NCI-H1092 treated with DMSO at 0.1 percent for 48 hours (cell line): ENCODE data around the gene SIRT5.

ENCODE experiments used
- DNase-seq: peaks from one replicate; lab custom pipeline; 2025; lab: John Stamatoyannopoulos, UW

The SIRT5 gene

DNA sequence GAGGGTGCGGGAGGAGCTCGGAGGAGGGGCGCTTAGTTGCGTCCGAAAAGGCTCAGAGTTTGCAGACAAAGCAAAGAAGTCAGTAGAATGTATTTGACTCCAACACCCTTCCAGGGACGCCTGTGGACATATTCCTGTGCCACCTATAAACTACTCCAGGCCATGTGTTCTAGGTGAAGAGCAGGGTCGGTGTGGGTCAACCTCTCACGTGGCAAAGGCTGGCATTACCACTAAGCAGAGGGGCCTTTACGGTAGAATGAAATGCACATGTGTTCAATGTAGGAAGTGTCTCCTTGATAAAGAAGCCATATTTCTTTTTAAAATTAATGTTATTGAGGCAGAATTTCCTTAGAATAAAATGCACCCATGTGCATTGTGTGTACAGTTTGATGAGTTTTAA is 15.4 kb downstream of the SIRT5 start:
- DNase-seq, result no peak

DNA sequence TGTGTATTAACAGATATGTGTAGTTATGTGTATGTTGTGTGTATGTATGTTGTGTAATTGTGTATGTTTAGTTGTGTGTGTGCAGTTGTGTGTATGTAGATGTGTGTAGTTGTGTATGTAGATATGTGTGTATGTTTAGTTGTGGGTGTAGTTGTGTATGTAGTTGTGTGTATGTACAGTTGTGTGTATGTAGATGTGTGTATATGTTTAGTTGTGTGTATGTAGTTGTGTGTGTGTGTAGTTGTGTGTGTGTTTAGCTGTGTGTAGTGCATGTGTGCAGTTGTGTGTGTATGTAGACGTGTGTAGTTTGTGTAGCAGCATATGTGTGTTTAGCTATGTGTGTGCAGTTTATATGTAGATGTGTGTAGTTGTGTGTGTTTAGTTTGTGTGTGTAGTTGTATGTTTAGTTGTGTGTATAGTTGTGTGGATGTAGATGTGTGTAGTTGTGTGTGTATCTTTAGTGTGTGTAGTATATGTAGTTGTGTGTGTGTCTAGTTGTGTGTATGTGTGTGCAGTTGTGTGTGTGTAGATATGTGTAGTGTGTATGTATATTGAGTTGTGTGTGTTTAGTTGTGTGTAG is 16.3 kb downstream of the SIRT5 start:
- DNase-seq, result no peak

DNA sequence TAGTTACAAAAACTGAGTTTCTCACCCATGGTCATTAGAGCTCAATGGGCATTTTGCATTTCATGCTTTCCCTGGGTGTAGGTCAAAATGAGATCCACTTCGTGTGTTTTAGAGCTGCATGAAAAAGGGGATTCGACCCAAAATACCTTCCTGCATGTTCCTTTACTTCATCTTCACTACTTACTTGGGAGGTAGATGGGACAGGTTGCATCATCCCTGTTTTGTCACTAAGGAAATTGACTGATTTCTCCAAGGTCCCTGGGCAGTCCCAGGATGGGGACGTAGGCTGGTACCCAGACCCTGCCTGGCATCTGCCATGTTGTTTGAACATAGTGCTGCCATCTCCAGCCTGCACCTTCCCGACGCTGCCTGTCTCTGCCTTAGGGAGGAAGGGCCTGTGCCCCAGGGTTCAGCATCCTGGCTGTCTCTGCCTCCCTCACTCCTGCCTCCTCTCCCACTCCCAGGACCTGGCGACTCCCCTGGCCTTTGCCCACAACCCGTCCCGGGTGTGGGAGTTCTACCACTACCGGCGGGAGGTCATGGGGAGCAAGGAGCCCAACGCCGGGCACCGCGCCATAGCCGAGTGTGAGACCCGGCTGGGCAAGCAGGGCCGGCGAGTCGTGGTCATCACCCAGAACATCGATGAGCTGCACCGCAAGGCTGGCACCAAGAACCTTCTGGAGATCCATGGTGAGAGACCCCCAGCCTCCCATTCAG is 17.0 kb downstream of the SIRT5 start:
- no peak for DNase-seq

DNA sequence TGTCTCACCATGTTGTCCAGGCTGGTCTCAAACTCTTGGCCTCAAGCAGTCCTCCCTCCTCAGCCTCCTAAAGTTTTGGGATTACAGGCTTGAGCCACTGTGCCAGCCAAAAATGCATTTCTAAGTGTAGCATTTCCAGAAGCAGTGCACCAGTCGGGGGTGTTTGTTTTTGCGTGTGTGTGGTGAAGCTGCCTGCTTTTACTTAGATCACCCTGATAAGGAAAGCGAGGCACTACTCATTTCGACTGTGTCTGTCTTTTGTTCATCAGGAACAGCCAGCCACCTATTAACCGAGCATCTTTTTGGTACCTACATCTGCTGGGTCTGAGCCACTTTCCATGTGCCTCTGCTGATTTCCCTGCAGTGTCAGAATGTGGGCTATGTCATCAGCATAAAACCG is 18.7 kb downstream of the SIRT5 start:
- DNase-seq, result no peak

DNA sequence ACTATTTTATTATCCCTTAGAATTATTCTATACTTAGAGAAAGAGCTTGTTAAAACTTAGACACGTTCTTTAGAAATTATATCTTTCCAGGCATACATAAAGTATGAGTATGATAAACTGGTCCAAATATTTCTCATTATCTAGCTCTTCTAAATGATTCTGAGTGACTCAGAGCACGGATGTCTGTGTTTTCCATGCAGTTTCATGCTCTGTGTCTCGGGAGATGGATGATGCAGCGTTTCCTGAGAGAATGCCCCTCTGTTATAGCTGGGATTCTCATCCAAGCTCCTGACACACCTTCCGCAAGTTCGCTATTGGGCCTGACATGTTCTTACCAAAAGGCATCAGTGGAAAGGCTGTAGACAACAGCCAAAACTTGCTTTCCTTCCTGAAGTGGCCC is 19.3 kb downstream of the SIRT5 start:
- no peak for DNase-seq

DNA sequence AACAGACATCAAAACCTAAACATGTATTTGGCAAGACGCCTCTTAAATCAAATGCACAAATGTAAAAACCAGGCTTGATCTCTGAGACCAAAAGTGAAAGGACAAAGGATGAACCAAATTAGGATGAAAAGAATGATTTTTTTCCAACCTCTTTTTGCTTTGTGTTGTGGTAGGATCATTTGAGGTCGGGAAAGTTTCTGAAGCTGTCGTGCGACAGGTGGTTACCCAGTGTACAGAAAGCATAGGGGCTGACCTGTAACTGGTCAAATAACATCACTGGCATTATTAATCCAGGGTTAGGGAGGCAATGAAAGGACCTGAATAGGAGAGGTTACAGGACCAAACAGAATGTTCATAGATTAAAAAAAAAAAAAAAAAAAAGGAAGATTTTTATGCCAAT is 22.7 kb downstream of the SIRT5 start:
- DNase-seq, result no peak

DNA sequence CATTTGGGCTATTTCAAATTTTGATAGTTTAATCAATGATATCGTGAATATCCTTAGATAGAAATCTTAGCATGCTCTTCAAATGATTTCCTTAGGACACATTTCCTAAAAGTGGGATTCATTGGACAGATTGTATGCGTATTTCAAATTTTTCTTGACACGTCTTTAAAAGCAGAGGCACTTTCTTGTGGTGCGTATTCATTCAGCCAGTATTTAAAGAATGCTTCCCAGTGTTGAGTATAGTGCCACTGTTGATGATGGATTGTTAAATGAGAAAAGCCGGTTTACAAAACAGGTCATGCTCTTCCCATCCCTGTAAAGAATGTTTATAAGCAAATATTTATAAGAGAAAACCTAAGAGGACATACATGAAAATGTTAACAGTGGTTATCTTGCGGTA is 25.6 kb downstream of the SIRT5 start:
- no peak for DNase-seq

DNA sequence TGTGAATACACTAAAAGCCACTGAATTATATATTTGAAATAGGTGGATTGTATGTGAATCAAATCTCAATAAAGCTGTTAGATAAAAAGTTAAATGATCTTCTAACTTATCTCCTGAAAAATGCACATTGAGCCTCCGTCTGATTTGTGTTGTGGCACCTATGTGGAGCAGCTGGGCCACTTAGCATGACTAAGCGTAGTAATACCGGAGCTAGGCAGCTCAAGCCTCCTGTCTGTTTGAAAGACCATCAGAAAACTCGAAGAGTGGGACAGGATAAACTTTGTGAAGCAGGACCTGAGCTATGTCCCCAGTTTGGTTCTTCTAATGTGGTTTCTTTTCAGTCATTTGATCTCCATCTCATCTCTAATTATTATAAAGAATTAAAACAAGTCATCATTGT is 29.7 kb downstream of the SIRT5 start:
- no peak for DNase-seq

DNA sequence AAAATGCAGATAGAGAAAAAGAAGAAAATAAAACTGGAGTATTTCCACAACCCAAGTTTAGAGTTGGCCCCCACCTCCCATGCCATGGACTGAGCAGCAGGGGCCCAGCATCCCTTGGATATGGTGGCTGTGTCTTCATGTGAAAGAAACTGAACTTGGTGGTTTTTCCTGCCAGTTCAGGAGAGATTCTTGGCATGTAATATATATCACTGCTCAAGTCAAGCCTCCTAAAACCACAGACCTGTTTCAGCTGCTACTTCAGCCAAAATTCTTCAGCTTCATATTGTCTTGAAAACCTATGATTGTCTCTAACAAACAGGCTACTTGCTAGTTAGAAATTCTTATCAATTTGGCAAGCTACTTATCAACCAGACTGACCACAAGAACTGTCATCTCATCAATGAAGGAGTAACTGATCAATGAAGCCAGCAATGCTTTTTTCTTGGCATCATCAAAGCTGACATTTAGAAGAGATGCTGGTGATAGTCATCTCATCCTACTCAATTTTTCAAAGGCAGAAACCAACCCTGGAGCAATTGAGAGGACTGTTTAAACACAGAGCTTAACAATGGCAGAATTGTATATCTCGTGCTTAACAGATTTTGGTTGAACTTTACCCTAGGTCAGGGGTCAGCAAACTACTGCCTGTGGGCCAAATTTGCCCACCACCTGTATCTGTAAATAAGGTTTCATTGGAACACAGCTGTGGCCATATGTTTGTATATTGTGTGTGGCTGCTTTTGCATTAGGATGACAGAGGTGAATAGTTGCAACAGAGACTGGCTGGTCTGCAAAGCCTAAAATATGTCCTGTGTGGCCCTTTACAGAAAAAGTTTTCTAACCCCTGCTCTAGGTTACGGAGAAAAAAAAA is 30.4 kb downstream of the SIRT5 start:
- DNase-seq, result no peak

DNA sequence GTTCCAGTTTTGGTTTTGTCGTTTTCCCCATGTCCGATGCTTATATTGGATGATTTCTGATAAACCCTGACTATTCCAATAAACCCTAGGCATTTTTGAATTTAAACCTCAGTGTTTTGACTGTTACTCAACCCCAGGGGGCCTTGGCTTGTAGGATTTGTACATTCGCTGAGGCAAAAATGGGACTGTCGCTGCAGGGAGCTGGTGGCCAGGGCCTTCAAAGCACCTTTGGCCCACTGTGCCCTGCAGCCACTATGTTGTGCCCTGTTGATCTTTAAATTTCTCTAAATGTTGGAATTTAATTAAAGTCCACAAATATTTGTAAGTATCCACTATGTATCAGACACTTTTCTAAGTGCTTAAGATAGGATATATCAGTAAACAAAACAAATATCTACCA is 31.2 kb downstream of the SIRT5 start:
- no peak for DNase-seq

DNA sequence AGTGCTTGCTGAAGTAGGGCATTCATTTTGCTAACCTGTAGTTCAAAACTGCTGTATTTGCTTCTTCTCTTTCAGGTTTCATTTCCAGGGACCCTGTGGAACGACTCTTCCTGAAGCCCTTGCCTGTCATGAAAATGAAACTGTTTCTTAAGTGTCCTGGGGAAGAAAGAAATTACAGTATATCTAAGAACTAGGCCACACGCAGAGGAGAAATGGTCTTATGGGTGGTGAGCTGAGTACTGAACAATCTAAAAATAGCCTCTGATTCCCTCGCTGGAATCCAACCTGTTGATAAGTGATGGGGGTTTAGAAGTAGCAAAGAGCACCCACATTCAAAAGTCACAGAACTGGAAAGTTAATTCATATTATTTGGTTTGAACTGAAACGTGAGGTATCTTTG is 37.3 kb downstream of the SIRT5 start:
- DNase-seq, result no peak

DNA sequence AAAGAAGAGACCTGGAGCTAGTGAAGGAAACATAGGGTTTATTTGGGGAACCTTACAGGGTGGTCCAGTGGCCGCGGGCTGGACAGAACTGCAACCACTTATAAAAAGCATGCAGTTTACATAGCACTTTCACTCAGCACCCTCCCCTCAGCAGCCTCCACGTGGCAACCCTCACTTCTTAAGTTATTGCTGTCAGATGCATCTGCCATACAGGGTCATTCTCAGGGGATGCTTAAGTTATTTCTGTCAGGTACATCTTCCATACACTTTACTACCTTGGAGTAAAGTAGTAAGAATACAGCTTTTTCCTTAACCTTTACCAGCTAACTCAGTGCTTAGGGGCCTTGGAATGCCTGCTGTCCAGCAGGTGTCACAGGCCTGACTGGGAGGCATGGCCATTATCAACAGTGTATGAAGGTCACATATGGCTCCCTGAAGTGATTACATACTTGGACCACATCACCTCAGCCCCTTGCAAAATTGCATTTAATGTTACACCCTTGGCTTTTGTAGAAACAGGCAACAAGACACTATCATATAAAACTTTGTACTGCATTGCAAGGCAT is 38.7 kb downstream of the SIRT5 start:
- DNase-seq, result no peak

DNA sequence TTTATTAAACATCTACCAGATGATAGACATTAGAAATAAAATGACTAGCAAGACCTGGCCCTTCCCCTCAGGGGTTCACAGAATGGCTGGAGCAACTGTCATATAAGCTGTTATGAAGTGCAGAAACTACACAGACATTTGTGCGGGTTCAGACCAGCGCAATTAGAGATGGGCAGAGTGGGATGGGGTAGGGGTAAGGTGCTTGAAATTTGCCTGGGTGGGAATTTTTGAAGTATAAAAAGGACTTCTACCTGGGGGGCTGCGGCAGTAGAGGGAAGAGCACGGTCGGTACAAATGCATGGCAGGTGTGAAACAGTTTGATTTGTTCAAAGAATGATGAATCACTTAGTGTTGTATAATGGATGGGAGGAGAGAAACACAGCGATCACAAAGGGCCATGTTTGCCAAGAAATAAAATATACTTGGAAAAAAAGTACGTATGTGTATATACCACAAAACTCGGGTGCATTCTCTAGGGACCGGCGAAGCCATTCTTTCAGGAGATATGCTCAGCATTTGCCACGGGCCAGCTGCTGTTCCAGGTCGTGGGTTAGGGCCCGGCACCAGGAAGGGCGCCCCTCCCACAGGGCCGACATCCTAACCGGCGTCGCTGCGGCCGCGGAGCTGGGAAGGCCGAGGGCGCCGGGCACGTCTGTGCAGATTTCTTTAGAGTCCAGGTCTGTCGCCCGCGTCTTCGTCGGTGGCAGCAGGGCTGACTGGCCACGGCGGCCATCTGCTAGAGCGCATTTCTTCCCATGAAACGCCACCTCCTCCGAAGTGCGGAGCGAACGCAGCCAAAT is 39.9 kb downstream of the SIRT5 start:
- DNase-seq, result peak; percentile 18

DNA sequence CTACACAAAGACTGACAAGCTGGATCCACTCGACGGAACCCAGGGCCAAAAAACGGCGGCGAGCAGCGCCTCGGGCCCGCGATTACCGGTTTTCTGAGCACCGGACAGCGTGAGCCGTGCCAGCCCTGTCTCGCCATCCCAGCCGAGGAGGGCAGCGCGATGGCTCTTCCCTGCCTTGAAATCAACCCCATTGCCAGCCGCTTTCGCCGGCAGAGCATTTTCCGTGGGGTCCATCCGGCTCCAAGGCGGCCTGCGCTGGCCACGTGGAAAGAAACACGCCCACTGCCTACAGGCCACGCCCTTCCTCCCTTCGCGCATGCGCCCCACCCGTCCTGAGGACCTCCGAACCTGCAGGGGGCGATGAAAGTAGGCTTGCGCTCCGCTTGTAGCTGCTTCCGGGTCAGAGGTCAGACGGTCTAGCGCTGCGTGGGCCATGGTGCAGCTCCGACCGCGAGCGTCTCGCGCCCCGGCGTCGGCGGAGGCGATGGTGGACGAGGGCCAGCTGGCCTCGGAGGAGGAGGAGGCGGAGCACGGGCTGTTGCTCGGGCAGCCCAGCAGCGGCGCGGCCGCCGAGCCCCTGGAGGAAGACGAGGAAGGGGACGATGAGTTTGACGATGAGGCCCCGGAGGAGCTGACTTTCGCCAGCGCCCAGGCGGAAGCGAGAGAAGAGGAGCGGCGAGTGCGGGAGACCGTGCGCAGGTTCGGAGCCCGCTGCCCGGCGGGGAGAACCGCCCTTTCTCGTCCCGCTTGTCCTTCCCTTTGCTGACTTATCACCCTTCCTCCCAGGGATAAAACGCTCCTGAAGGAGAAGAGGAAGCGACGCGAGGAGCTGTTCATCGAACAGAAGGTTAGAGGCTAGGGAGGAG is 40.8 kb downstream of the SIRT5 start, which contains the start of gene NOL7:
NOL7 (plus strand) TSS at position 410 of the 866 bp plus-strand sequence; CDS start at position 434, 24 bp downstream.
- DNase-seq, result peak; percentile 87

DNA sequence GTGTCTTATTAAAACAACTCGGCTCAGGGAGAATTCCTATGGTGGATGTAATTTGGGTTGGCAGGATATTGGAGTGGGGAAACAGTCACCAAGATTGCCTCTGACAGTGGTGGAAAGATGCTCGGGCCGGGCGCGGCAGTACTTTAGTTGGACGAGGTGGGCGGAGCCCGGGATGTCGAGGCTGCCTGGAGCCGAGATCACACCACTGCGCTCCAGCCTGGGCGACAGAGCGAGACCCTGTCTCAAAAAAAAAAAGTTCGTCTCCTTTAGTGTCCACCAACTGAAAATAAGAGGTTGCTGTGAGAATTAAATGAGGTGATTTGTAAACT is 41.4 kb downstream of the SIRT5 start:
- DNase-seq, result no peak

DNA sequence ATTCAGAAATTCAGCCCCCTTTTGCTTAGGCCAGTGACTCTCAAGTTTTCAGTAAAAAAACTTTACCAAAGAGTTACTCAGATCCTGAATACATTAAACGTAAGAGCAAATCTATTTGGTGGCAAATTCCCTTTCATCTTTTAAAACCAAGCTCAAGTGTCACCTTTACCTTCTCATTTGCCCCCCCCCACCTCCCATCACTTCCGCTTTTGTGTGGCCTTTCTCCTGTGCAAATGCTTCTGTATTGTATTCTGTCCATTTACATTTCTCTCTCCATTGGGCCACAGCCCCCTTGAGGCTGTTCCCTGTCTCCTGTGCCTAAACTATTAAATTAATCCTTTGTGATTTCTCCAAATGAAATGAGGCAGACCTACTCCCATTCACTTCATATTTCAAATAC is 42.7 kb downstream of the SIRT5 start:
- no peak for DNase-seq

DNA sequence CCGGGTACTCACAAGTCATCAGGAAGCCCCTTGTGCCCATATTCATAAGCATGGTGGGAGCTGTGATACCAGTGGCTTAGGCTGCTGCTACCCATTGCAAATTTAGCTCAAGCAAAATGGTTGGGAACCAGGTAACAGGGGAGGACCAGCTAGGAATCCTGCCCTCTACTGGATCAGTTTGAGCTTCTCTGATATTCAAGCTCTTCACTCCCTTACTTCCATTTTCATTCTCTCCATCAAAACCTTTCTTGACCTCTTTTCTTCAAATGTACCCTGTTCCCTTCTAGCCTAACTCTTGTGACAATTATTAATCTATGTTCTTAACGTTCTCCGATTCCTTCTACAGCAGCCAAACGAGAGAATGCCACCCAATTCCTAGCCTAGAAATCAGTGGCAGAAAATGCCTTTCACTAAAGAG is 50.5 kb downstream of the SIRT5 start:
- DNase-seq, result no peak

DNA sequence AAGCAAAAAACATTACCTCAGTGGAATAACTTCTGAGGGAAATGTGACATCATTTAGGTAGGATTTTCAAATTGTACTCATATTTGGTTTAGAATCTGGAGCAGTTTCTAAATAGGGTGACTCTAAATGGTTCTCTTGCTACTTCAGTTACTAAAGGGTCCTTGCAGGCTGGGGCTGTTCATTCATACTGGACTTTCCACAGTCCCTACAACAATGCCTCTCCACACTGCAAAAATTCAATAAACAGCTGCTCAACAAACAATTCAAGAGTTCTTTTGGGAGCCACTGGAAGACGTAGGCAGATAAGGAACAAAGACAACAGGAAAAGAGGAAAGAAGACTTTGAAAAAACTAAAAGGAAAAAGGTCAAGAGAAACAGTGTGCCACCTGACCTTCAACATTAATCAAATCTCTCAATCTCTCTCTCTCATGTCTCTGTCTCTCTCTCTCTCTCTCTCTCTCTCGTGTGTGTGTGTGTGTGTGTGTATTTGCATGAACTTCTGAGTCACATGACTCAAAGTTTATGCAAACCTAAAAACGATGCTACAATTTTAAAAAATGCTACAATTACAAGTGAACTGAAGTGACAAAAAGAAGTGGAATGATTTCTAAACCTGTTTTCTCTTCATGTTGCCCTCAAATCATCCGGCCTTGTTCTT is 55.2 kb downstream of the SIRT5 start:
- DNase-seq, result no peak

DNA sequence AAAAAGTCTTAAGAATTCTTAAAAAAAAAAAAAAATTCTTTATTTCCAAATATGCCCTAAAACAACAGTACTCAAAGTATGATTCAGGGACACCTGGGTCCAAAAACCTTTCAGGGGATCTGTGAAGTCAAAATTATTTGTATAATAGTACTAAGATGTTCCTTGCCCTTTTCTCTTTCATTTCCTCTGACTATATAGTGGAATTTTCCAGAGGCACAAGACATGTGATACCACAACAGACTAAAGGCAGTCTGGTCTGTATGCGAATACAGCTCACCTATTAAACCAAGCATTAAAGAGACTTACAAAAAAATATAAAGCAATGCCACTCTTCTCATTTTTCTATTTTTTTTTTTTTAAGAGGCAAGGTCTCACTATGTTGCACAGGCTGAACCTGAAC is 56.1 kb downstream of the SIRT5 start:
- no peak for DNase-seq

DNA sequence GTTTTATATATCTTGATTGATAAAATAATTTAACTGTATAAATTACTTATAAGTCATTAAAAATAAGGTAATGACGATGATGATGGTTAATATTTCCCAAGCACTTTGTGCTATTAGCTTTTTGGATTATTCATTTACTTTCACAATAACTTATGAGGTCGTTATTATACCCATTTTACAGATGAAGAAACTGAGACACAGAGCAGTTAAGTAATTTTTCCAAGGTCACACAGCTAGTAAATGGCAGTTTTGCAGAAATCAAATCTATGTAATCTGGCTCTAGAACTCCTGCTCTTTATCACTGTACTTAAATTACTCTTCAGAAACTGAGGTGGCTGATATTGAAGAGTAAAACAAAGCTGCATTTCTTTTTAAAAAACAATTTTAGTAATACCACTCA is 58.9 kb downstream of the SIRT5 start:
- no peak for DNase-seq
